ENCODE results near the gene JAZF1. TPM values are rescaled to one million over a fixed set of nuclear protein-coding genes. Genes with fewer than 3 reads are reported as not detected.
"Not testable (repeated sequence)": the region's sequence is repeated elsewhere in the genome, so short reads cannot be mapped to it uniquely, and the experiment has no call there.

The JAZF1 gene
- total and polyA plus RNA-seq, 2 donors, result 30.7 to 31.9 TPM

DNA sequence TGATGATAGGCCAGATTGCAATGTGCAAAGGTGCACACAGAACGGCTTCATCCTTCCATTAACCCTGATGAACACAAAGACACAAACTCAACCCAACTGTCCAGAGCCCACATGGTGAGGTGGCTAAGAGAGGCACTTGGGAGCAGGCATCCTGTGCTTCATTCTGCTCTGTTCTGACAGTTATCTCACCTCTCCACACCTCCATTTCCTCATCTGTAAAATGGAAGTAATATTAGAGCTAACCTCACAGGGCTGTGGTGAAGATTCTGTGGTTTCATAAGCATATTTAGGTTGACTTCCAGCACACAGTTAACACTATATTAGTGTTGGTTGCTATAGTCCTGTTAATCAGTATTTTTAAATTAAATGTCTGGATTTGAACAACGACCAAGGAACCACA lies 314.3 kb downstream of the JAZF1 start:
- Histone ChIP-seq H3K27ac (ENCODE audit: low read depth) (no peak overlapping the region), H3K36me3 (ENCODE audit: insufficient read depth) (no peaks in the 10 kb centered on the region), H3K4me3 (ENCODE audit: low read depth, low read length) (no peak overlapping the region), H3K4me1 (ENCODE audit: insufficient read depth) (no peaks in the 10 kb centered on the region)
- 48% methylated on average over 2 of the region's 2 CpGs for WGBS
- DNase-seq (ENCODE audit: extremely low spot score), result no peak

- DNase-seq (ENCODE audit: extremely low spot score), result no peak
- Histone ChIP-seq H3K27ac (ENCODE audit: low read depth) (no peak overlapping the region), H3K4me1 (ENCODE audit: insufficient read depth) (no peaks in the 10 kb centered on the region), H3K4me3 (ENCODE audit: low read depth, low read length) (no peak overlapping the region), H3K36me3 (ENCODE audit: insufficient read depth) (no peaks in the 10 kb centered on the region)
- 90% methylated on average over 11 of the region's 11 CpGs for WGBS
These were observed 316.7 kb downstream of the JAZF1 start for GRCh38 chr7:27863880-27864279.

DNA sequence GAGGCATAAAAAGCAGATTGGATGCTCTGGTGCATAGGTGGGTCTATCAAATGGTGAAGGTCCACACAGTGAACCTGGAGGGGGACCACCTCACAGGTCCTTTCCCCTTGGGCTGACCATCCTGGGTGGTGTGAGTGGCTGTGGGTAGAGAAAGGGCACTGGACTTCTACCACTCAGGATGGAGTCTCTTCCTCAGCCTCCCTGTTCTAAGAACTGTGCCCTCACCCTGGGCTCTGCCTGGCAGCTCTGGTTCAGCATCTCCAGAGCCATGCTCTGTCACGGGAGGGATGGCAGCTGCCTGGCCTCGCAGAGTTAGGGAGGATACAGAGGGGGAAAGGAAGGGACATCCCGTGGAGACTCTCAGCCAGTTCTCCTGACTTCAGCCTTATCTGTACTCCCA lies 318.8 kb downstream of the JAZF1 start:
- DNase-seq (ENCODE audit: extremely low spot score), result no peak
- Histone ChIP-seq H3K4me1 (ENCODE audit: insufficient read depth) (no peaks in the 10 kb centered on the region), H3K27ac (ENCODE audit: low read depth) (no peak overlapping the region), H3K4me3 (ENCODE audit: low read depth, low read length) (no peak overlapping the region), H3K36me3 (ENCODE audit: insufficient read depth) (no peaks in the 10 kb centered on the region)
- WGBS, result 88% methylated on average over 3 of the region's 3 CpGs

DNA sequence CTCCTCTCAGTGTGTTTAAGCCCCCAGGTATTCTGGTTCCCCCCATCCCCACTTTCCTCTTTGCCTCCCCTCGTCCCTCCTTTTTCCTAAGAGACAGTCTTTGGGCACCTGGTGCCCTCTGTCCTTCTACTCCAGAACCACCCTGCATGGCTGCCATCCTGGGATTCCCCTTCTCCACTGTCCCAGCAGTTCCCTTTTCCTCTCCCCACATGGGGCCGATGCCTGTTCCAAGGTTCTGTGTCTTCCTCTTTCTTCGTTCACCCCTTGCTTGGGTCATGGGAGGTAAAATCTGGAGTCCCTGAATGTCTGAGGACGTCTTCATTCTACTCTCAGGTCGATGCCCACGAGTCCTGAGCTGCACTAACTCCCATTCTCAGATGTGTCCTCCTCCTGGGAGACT lies 319.8 kb downstream of the JAZF1 start:
- DNase-seq (ENCODE audit: extremely low spot score), result no peak
- Histone ChIP-seq H3K4me1 (ENCODE audit: insufficient read depth) (no peaks in the 10 kb centered on the region), H3K4me3 (ENCODE audit: low read depth, low read length) (no peak overlapping the region), H3K36me3 (ENCODE audit: insufficient read depth) (no peaks in the 10 kb centered on the region), H3K27ac (ENCODE audit: low read depth) (no peak overlapping the region)
- 87% methylated on average over 6 of the region's 6 CpGs for WGBS

- WGBS, result 96% methylated on average over 28 of the region's 28 CpGs
- H3K27ac ChIP-seq (ENCODE audit: low read depth); H3K4me3 ChIP-seq (ENCODE audit: low read depth, low read length); H3K36me3 ChIP-seq (ENCODE audit: insufficient read depth); H3K4me1 ChIP-seq (ENCODE audit: insufficient read depth); DNase-seq (ENCODE audit: extremely low spot score): not testable (repeated sequence)
These were observed 323.7 kb downstream of the JAZF1 start for GRCh38 chr7:27856703-27857485.

- Histone ChIP-seq H3K4me3 (ENCODE audit: low read depth, low read length) (no peak overlapping the region), H3K27ac (ENCODE audit: low read depth) (no peak overlapping the region), H3K36me3 (ENCODE audit: insufficient read depth) (peaks cover 2% of the 10 kb centered on the region), H3K4me1 (ENCODE audit: insufficient read depth) (no peaks in the 10 kb centered on the region)
- 86% methylated on average over 5 of the region's 5 CpGs for WGBS
- no peak for DNase-seq (ENCODE audit: extremely low spot score)
These were observed 330.1 kb downstream of the JAZF1 start for GRCh38 chr7:27850531-27850930.

- Histone ChIP-seq H3K4me1 (ENCODE audit: insufficient read depth) (no peaks in the 10 kb centered on the region), H3K4me3 (ENCODE audit: low read depth, low read length) (no peak overlapping the region), H3K36me3 (ENCODE audit: insufficient read depth) (peaks cover 2% of the 10 kb centered on the region), H3K27ac (ENCODE audit: low read depth) (no peak overlapping the region)
- 98% methylated on average over 3 of the region's 3 CpGs for WGBS
- DNase-seq (ENCODE audit: extremely low spot score), result no peak
These were observed 334.2 kb downstream of the JAZF1 start for GRCh38 chr7:27846388-27846787.

DNA sequence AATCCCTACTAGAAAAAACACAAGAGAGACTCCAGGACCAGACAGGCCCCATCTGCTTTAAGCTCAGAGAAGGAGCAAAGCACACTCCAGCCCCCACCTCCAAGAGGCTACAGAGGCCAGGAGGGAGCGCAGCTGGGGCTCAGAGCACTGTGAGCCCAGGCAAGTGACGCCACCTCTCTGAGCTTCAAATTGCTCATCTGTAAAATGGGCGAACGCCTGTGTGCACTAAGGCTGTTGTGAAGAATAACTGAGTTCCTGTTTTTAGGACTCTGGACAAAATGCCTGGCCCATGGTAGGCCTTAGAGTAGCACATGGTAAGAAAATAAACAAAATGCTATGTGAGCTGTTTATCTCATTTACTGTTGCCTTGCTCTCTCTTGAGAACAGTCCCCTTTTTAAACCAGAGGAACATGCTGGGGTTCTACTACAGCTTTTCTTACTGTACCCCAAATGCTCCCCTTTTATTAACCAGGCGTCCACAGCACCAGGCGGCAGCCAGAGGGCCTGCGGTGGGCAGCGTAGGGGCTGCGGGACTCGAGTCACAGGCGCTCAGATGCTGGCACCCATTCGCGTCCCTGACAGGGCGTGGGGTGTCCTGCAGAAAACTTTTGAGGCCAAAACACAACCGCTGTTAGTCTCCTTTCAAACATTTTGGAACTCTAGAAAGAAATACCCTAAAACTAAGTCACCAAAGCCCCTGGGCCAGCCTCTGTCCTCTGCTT lies 336.9 kb downstream of the JAZF1 start:
- no peaks in the 10 kb centered on the region for H3K4me1 ChIP-seq (ENCODE audit: insufficient read depth)
- WGBS, result 94% methylated on average over 15 of the region's 15 CpGs
- no peak overlapping the region for H3K27ac ChIP-seq (ENCODE audit: low read depth)
- no peak overlapping the region for H3K4me3 ChIP-seq (ENCODE audit: low read depth, low read length)
- DNase-seq (ENCODE audit: extremely low spot score), result no peak
- H3K36me3 ChIP-seq (ENCODE audit: insufficient read depth), result peaks cover 2% of the 10 kb centered on the region

DNA sequence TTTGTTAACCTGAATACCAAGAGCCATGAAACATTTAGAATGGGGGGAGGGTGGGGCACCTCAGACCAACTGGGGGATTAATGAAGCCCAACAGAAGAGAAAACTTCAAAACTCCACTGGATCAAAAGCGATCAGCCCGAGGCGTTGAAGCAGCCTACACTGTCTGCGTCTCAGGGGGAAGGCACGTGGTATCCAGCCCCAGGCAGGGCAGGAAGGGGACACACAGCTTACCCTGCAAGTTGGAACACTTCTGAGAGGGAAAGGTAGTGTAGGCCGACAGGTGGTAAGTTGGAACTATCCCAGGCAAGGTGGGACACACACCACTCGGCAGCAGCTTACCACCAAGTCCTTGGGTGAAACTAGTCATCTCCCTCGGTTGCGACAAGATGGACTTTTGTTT lies 337.7 kb downstream of the JAZF1 start:
- 72% methylated on average over 9 of the region's 9 CpGs for WGBS
- Histone ChIP-seq H3K36me3 (ENCODE audit: insufficient read depth) (no peaks in the 10 kb centered on the region), H3K27ac (ENCODE audit: low read depth) (no peak overlapping the region), H3K4me1 (ENCODE audit: insufficient read depth) (no peaks in the 10 kb centered on the region), H3K4me3 (ENCODE audit: low read depth, low read length) (no peak overlapping the region)
- no peak for DNase-seq (ENCODE audit: extremely low spot score)

DNA sequence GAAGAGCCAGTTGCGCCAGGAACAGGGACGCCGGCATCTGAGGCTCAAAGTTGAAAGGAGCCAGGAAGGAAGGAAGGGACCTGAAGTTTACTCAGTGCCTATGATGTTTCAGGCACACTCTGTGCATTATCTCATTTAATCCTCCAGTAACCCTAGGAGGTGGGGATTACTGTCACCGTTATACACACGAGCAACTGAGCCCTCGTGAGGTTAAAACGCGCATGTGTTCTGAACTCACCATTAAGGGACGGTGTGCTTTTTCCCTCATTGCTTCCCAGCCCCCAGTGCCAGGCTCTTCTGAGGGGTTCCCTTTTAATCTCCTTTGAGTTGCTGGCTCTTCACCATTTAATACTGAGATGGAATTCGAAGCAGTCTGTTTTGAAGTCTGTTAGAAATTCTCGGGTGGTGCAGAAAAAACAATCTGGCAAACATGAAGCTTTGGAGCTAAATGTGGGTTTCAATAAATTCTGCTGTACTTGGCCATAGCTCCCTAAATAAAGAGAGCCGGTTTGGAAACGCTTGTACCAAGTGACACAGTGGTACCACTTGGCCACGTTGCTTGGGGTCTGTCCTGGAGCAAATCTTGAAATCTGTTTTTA lies 338.4 kb downstream of the JAZF1 start:
- Histone ChIP-seq H3K4me1 (ENCODE audit: insufficient read depth) (no peaks in the 10 kb centered on the region), H3K4me3 (ENCODE audit: low read depth, low read length) (no peak overlapping the region), H3K27ac (ENCODE audit: low read depth) (no peak overlapping the region), H3K36me3 (ENCODE audit: insufficient read depth) (no peaks in the 10 kb centered on the region)
- no peak for DNase-seq (ENCODE audit: extremely low spot score)
- 40% methylated on average over 14 of the region's 14 CpGs for WGBS

- WGBS, result 94% methylated on average over 18 of the region's 18 CpGs
- Histone ChIP-seq H3K36me3 (ENCODE audit: insufficient read depth) (no peaks in the 10 kb centered on the region), H3K4me3 (ENCODE audit: low read depth, low read length) (no peak overlapping the region), H3K27ac (ENCODE audit: low read depth) (no peak overlapping the region), H3K4me1 (ENCODE audit: insufficient read depth) (no peaks in the 10 kb centered on the region)
- DNase-seq (ENCODE audit: extremely low spot score), result no peak
These were observed 339.7 kb downstream of the JAZF1 start for GRCh38 chr7:27840760-27841364.

- Histone ChIP-seq H3K36me3 (ENCODE audit: insufficient read depth) (no peaks in the 10 kb centered on the region), H3K4me1 (ENCODE audit: insufficient read depth) (no peaks in the 10 kb centered on the region), H3K27ac (ENCODE audit: low read depth) (no peak overlapping the region), H3K4me3 (ENCODE audit: low read depth, low read length) (no peak overlapping the region)
- DNase-seq (ENCODE audit: extremely low spot score), result no peak
- WGBS, result 86% methylated on average over 8 of the region's 8 CpGs
These were observed 340.3 kb downstream of the JAZF1 start for GRCh38 chr7:27840313-27840712.

DNA sequence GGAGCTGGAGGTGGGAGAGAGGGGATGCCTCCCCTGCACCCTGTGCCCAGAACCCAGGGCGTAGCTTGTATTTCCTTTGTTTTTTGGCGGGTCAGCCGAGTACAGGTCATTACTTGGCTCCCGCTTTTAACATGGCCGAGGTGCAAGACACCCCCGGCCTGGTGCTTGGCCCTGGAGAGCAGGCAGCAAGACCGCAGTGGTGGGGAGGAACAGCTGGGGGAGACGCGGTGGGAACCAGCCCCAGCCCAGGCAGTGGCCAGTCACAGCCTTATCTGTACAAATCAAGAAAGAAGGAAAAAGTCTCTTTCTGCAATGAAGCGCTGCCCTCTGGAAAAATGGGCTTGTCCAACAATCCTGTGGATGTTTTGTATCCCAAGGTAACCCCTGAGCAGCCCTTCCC lies 341.5 kb downstream of the JAZF1 start:
- DNase-seq (ENCODE audit: extremely low spot score), result no peak
- no peak overlapping the region for H3K4me3 ChIP-seq (ENCODE audit: low read depth, low read length)
- no peaks in the 10 kb centered on the region for H3K36me3 ChIP-seq (ENCODE audit: insufficient read depth)
- WGBS, result 84% methylated on average over 10 of the region's 10 CpGs
- H3K27ac ChIP-seq (ENCODE audit: low read depth), result no peak overlapping the region
- H3K4me1 ChIP-seq (ENCODE audit: insufficient read depth), result no peaks in the 10 kb centered on the region

GRCh38 chr7:27836536-27836935 lies 344.1 kb downstream of the JAZF1 start:
- 97% methylated on average over 2 of the region's 2 CpGs for WGBS
- Histone ChIP-seq H3K36me3 (ENCODE audit: insufficient read depth) (peaks cover 2% of the 10 kb centered on the region), H3K27ac (ENCODE audit: low read depth) (no peak overlapping the region), H3K4me1 (ENCODE audit: insufficient read depth) (no peaks in the 10 kb centered on the region), H3K4me3 (ENCODE audit: low read depth, low read length) (no peak overlapping the region)
- DNase-seq (ENCODE audit: extremely low spot score), result no peak
